SKM-1 (cell line): Measurements from ENCODE around the gene ROCK1.
"Not testable (repeated sequence)": the region's sequence is repeated elsewhere in the genome, so short reads cannot be mapped to it uniquely, and the experiment has no call there.

Source experiments
- DNase-seq: peaks from one replicate; lab custom pipeline; 2025; ENCODE audit not compliant: unreplicated experiment; lab: John Stamatoyannopoulos, UW

The ROCK1 gene

DNA sequence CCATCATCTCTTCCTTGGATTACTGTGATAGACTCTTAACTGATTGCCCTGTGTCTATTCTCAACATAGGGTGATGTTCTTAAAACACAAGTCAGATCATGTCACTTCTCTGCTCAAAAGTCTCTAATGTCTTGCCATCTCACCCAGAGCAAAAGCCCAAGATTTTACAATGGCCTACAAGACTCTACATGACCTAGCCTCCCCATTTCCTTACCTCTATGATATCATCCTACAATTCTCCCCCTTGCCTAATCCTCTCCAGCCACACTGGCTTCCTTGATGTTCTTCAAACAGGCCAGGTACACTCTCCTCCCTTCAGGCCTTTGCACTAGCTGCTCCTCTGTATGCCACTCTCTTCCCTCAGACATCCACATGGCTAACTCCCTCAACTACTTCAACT lies 55.1 kb downstream of the ROCK1 start:
- DNase-seq: no peak

DNA sequence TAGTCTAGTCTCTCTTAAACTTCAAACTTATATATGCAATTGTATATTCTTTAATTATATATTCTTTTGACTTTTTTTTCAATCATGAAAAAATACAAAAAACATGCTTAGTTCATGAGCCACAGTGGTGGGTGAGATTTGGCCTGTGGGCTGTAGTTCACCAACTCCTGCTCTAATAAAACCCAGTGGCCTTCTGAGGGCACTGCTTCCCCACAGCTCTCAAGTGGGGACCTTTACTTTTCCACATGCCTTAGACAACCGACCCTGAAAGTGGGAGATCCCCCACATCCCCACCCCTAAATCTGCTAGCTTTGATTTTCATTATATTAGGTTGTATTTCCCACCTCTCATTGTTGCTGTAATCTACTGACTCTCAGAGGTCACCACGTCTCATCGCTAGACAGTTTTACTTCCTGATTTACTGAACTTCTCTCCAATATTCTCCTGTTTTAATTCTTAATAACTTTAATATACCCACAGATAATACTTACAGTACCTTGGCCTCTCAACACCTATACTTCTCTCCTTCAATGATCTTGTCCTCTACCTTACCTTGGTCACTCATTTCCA lies 57.3 kb downstream of the ROCK1 start:
- DNase-seq: no peak

GRCh38 chr18:21053127-21053526 lies 58.5 kb downstream of the ROCK1 start:
- no peak for DNase-seq

DNA sequence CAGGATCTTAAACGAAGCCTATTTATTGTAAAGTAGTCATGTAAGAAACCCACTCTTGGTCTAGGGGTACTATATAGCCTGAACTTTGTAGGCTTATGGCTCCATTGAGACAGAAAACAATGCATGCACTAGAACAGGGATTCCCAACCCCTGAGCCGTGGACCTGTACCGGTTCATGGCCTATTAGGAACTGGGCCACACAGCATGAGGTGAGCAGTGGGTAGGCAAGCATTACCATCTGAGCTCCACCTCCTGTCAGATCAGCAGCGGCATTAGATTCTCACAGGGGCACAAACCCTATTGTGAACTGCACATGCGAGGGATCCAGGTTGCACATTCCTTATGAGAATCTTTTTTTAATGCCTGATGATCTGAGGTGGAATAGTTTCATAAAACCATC lies 59.2 kb downstream of the ROCK1 start:
- DNase-seq: no peak

DNA sequence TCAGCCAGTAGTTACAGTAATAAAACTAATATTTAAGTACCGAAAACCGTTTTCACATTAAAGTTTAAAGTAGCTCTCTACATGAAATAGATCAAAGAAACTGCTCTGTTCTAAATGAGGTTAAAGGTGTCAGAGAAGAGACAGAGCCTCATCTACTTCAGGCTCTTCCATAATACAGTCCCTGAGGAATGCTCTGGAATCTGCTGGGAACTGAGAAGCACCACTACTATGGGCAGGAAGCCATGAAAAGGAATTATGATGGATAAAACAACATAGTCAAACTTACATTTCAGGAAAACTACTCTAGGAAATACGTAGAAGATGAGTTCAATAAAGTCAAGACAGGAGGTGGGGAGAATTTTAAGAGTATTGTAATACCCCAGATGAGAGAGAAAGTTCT lies 60.0 kb downstream of the ROCK1 start:
- DNase-seq: no peak

DNA sequence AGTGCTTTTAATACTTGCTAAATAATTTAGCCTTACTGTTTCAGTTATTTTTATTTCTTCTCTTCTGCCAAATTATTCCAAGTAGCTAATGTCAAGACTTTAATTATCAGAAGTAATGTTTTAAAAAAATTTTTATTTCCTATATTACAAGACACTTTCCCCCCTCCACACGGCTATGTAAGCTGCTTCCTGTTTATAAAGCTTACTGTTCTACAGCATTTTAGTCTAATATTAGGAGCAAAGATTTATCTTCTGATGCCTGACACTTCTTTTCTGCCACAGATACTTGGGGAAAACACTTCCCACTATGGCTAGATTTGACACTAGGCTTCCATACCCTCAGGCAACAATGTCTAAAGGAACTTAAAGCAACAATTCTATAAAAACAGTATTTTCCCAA lies 62.3 kb downstream of the ROCK1 start:
- DNase-seq: no peak

DNA sequence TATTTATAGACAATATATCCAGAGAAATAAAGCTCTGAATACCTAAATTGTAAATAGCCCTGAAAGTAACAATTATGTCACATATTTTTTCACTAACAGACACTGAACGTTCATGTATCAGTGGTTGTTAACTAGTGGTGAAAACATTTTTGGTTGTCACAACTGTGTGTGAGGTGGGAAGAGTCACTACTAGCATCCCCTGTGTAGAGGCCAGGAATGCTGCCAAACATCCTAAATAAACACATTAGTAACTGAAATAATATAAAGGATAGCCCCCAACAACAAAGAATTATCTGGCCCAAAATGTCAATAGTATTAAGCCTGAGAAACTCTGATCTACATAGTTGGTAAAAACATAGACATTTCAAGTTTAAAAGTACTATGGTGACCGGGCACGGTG lies 64.5 kb downstream of the ROCK1 start:
- DNase-seq: no peak

- DNase-seq: no peak
Observed at GRCh38 chr18:21040466-21040865, 71.1 kb downstream of the ROCK1 start.

DNA sequence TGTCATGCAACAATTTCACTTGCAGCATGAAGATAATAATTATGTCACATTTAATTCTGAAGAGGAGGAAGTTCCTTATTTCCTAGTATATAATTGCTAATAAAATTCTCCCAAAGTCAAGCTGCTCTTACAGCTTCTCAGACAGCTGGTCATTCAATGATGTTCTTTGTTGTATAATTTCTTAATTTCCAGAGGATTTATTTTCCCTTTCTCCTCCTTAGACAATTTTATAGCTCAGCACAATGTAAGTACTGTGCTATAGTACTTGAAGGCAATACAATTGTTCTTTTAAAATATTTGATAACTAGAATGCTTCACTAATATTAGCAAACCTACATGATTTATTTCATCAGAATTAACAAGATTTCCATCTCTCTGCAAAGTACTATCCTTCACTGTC lies 73.4 kb downstream of the ROCK1 start:
- DNase-seq: no peak

DNA sequence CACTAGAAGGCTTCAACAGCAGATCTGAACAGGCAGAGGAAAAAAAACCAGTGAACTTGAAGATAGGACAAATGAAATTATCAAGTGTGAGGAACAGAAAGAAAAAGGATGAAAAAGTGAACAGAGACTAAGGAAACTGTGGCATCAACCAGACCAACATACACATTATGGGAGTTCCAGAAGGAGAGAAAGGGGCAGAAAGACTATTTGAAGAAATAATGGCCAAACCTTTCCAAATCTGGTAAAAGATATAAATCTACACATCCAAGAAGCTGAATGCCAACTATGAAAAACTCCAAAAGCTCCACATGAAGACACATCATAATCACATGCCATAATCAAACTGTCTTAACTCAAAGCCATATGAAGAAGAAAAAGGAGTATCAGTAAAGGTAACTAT lies 79.8 kb downstream of the ROCK1 start:
- no peak for DNase-seq

DNA sequence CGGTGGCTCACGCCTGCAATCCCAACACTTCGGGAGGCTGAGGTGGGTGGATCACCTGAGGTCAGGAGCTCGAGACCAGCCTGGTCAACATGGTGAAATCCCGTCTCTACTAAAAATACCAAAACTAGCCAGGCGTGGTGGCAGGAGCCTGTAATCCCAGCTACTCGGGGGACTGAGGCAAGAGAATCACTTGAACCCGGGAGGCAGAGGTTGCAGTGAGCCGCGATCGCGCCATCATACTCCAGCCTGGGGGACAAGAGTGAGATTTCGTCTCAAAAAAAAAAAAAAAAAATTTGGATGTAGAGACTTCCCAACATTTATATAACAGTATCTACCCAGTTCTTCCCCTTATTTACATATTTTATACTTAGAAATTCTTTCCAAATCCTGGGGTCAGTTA lies 93.4 kb downstream of the ROCK1 start:
- DNase-seq: not testable (repeated sequence)

- DNase-seq: no peak
Observed at GRCh38 chr18:21012308-21012707, 99.3 kb downstream of the ROCK1 start.

- DNase-seq: no peak
Observed at GRCh38 chr18:21004726-21005125, 106.9 kb downstream of the ROCK1 start.

GRCh38 chr18:21000667-21001066 lies 110.9 kb downstream of the ROCK1 start:
- no peak for DNase-seq

GRCh38 chr18:20997371-20997770 lies 114.2 kb downstream of the ROCK1 start:
- DNase-seq: no peak

- DNase-seq: no peak
Observed at GRCh38 chr18:20996418-20996817, 115.2 kb downstream of the ROCK1 start.

- no peak for DNase-seq
Observed at GRCh38 chr18:20988726-20989125, 122.9 kb downstream of the ROCK1 start.

DNA sequence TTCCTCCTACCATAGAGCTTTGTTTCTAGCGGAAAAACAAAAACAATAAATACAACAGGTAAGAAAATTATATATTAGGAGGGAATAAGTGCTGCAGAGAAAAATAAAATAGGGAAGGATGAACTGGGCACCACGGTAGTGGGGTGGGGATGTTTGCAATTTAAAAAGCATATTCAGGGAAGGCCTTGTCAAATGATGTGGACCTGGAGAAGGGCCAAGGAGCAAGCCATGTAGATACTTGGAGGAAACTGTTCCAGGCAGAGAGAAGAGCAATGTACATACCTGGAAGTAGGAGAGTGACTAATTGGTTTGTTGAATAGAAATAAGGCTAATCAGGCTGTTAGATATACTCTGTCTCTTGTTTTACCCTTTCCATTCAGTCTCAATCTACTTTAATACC lies 136.5 kb downstream of the ROCK1 start:
- DNase-seq: no peak

GRCh38 chr18:20971886-20972267 lies 139.7 kb downstream of the ROCK1 start:
- DNase-seq: no peak

DNA sequence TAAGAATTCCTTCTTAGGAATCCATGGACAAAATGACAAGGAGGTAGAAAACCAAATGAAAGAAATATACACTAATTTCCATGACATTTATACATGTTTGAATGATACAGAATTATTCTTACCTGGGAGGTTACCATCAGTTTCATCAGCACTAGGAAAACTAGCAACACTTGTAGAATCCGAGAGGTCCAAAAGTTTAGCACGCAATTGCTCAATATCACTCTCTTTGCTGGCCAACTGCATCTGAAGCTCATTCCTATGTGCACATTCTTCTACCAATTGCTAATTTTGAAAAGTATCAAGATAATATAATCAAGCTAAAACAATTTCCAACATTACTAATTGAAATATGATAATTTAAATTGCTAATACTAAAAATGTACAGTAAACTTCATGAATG lies 144.8 kb downstream of the ROCK1 start:
- DNase-seq: no peak

- DNase-seq: no peak
Observed at GRCh38 chr18:20963027-20963426, 148.6 kb downstream of the ROCK1 start.

GRCh38 chr18:20960735-20961134 lies 150.9 kb downstream of the ROCK1 start:
- DNase-seq: no peak

- DNase-seq: not testable (repeated sequence)
Observed at GRCh38 chr18:20950827-20951226, 160.8 kb downstream of the ROCK1 start.
